CD14-positive monocyte (primary cell): ENCODE data around the gene PRKAR1B. TPM values are rescaled to one million over a fixed set of nuclear protein-coding genes. Genes with fewer than 3 reads are reported as not detected.

ENCODE experiments used
- DNase-seq, 3 donors: peaks; one replicate each; pipeline ENCODE4 v3.0.0-alpha.2; 2011 to 2022
- H2AFZ ChIP-seq: 2 replicates; pipeline ENCODE4 v1.6.0; 2012; ENCODE audit warnings: mild to moderate bottlenecking, low read depth, low read length, inconsistent platforms; ENCODE audit not compliant: insufficient read depth, poor library complexity, severe bottlenecking
- H3K27ac ChIP-seq, 2 donors: 1 replicate in 1 of 2; 2 replicates in 1 of 2; pipeline ENCODE4 v1.5.1; 2012 to 2013; ENCODE audit warnings: low read length in 2 of 2, control low read depth in 1 of 2, inconsistent platforms in 1 of 2, low read depth in 1 of 2, mild to moderate bottlenecking in 1 of 2
- H3K27me3 ChIP-seq, 2 donors: one replicate each; pipeline versions ENCODE4 v1.6.0 to v1.6.1; 2011 to 2013; ENCODE audit warnings: low read length in 2 of 2; ENCODE audit not compliant: control insufficient read depth in 2 of 2, insufficient read depth in 2 of 2
- H3K36me3 ChIP-seq, 2 donors: replicated peaks in 1 of 2; 1 replicate in 1 of 2; 2 replicates in 1 of 2; pipeline versions ENCODE4 v1.5.1 to v1.6.1; 2012 to 2013; ENCODE audit warnings: low read length in 2 of 2, control low read depth in 1 of 2, inconsistent platforms in 1 of 2, mild to moderate bottlenecking in 1 of 2; ENCODE audit not compliant: insufficient read depth in 2 of 2, control insufficient read depth in 1 of 2
- H3K4me1 ChIP-seq, 2 donors: 1 replicate in 1 of 2; 2 replicates in 1 of 2; pipeline versions ENCODE4 v1.5.1 to v1.6.1; 2012 to 2013; ENCODE audit warnings: low read length in 2 of 2, control low read depth in 1 of 2, inconsistent platforms in 1 of 2, mild to moderate bottlenecking in 1 of 2, moderate library complexity in 1 of 2; ENCODE audit not compliant: insufficient read depth in 2 of 2, control insufficient read depth in 1 of 2
- H3K4me2 ChIP-seq: replicated peaks from 2 replicates; pipeline ENCODE3; 2012; ENCODE audit warnings: low read length, moderate library complexity, mild to moderate bottlenecking; ENCODE audit not compliant: poor library complexity, severe bottlenecking; ENCODE audit errors: extremely low read depth
- H3K4me3 ChIP-seq, 3 experiments: fragments of 200-600 bp in 1 of 3; sonication (generic) in 1 of 3; replicated peaks in 1 of 3; 1 replicate in 2 of 3; 2 replicates in 1 of 3; pipeline ENCODE4 v1.5.1; 2011 to 2013; ENCODE audit warnings: low read length in 3 of 3, mild to moderate bottlenecking in 3 of 3, control low read depth in 2 of 3, low read depth in 2 of 3, inconsistent platforms in 1 of 3, moderate library complexity in 1 of 3
- H3K79me2 ChIP-seq: 2 replicates; pipeline ENCODE4 v1.6.0; 2012; ENCODE audit warnings: mild to moderate bottlenecking, control low read depth, inconsistent platforms, low read length, moderate library complexity; ENCODE audit not compliant: insufficient read depth
- H3K9ac ChIP-seq: 2 replicates; pipeline ENCODE4 v1.6.0; 2017; ENCODE audit warnings: low read length, mild to moderate bottlenecking; ENCODE audit not compliant: insufficient read depth, poor library complexity, severe bottlenecking
- H3K9me3 ChIP-seq, 2 donors: replicated peaks in 1 of 2; 1 replicate in 1 of 2; 2 replicates in 1 of 2; pipeline versions ENCODE4 v1.5.1 to v1.6.1; 2012 to 2013; ENCODE audit warnings: low read length in 2 of 2, control low read depth in 1 of 2; ENCODE audit not compliant: control insufficient read depth in 1 of 2, insufficient read depth in 1 of 2
- H4K20me1 ChIP-seq: 2 replicates; pipeline ENCODE4 v1.6.0; 2012; ENCODE audit warnings: mild to moderate bottlenecking, low read length, control low read depth, moderate library complexity; ENCODE audit not compliant: insufficient read depth
- H3K27ac Mint-ChIP-seq, 7 donors: one replicate each; pipeline ENCODE4 v1.8.0; 2020; ENCODE audit warnings: mild to moderate bottlenecking in 7 of 7, mixed read lengths in 7 of 7, moderate library complexity in 6 of 7, inconsistent platforms in 2 of 7
- H3K27me3 Mint-ChIP-seq, 3 donors: one replicate each; pipeline ENCODE4 v1.8.0; 2021 to 2022; ENCODE audit warnings: low read depth in 3 of 3, mild to moderate bottlenecking in 3 of 3, mixed read lengths in 3 of 3, moderate library complexity in 3 of 3, inconsistent platforms in 1 of 3
- H3K36me3 Mint-ChIP-seq, 2 donors: one replicate each; pipeline ENCODE4 v1.8.0; 2020; ENCODE audit warnings: mixed read lengths in 2 of 2, inconsistent platforms in 1 of 2, mild to moderate bottlenecking in 1 of 2
- H3K4me1 Mint-ChIP-seq: one replicate; pipeline ENCODE4 v1.8.0; 2020; ENCODE audit warnings: mild to moderate bottlenecking, mixed read lengths
- H3K4me3 Mint-ChIP-seq, 2 donors: one replicate each; pipeline ENCODE4 v1.8.0; 2020; ENCODE audit warnings: mild to moderate bottlenecking in 2 of 2, mixed read lengths in 2 of 2, moderate library complexity in 1 of 2
- H3K9me3 Mint-ChIP-seq, 7 donors: one replicate each; pipeline ENCODE4 v1.8.0; 2020 to 2022; ENCODE audit warnings: mixed read lengths in 7 of 7, mild to moderate bottlenecking in 6 of 7, moderate library complexity in 6 of 7, inconsistent platforms in 2 of 7
- WGBS: methylation state at CpG from one replicate; pipeline ENCODE4 v1.1.5; 2013; ENCODE audit warnings: missing lambda C conversion rate; ENCODE audit not compliant: insufficient coverage; 5-methylcytosine and 5-hydroxymethylcytosine counted together
- intact Hi-C, 2 donors: fragments of 100-400 bp; cut with micrococcal nuclease; formaldehyde crosslinking; loops; one replicate each; pipeline versions ENCODE4 v1.15.0 to v1.15.1; 2023
- polyA plus RNA-seq, 3 donors: library from polyadenylated mRNA; depleted of rRNA in 1 of 3; unstranded in 2 of 3; stranded (reverse) in 1 of 3; fragments of 300-500 nt in 2 of 3; fragments of >200 nt in 1 of 3; fragmentation: Illumina TruSeq in 2 of 3; gene quantifications; 1 replicate in 2 of 3; 2 replicates in 1 of 3; pipeline ENCODE4 v1.2.3, GENCODE V29; 2012 to 2021
- TF ChIP-seq, protein P1 (sequence below): fragments of 200-600 bp; IDR thresholded peaks from one replicate; pipeline ENCODE4 v1.8.0; 2022; ENCODE audit warnings: antibody characterized with exemption, mild to moderate bottlenecking

Gene PRKAR1B
- polyA plus RNA-seq, 3 donors: 0.94 to 2.1 (median 1.1) TPM

DNA sequence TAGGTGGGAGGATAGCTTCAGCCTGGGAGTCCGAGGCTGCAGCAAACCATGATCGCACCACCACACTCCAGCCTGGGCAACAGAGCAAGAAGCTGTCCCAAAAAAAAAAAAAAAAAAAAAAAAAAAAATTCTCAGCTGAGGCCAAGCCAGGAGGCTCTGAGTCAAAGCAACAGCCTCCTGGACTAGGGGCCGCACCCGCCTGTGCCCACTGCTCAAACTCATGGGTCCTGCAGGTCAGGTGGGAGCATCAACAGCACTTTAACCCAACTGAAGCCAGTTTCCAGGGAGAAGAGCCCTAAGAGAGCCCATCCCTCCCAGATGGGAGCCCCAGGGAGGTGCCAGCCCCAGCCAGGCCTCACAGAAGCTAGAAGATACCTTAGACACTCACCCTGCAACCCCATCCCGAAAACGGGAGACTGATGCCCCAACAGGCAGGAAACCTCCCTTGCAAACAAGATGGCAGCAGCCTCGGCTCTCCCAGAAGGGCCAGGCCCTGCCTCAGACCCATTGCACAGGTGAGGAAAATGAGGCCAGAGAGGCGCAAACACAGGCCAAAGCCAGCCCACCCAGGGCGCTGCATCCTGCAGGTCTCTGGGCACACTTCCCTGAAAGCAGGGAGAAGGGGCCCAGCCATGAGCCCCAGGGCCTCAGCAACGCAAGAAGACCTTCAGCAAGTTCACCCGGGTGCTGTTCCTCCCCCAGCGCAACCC is 218.5 kb downstream of the PRKAR1B start:
- H2AFZ ChIP-seq: no peak overlapping the region
- DNase-seq: no peak
- H3K27ac ChIP-seq: no peak overlapping the region
- no peaks in the 10 kb centered on the region for H3K4me1 ChIP-seq
- no peaks in the 10 kb centered on the region for H3K9me3 ChIP-seq
- Mint-ChIP-seq H3K27ac (no peak overlapping the region), H3K4me1 (no peaks in the 10 kb centered on the region), H3K27me3 (peaks cover 5 to 11% (median 7%) of the 10 kb centered on the region in 3 donors), H3K36me3 (no peaks in the 10 kb centered on the region), H3K4me3 (no peak overlapping the region), H3K9me3 (peaks cover 0 to 2% (median 0%) of the 10 kb centered on the region in 7 donors)
- no peak overlapping the region for H3K4me2 ChIP-seq
- H4K20me1 ChIP-seq: no peaks in the 10 kb centered on the region
- H3K36me3 ChIP-seq: no peaks in the 10 kb centered on the region
- H3K27me3 ChIP-seq: no peaks in the 10 kb centered on the region
- 93% methylated on average over 7 of the region's 12 CpGs for WGBS
- intact Hi-C loops: no loop called here
- TF ChIP-seq, protein P1, sequence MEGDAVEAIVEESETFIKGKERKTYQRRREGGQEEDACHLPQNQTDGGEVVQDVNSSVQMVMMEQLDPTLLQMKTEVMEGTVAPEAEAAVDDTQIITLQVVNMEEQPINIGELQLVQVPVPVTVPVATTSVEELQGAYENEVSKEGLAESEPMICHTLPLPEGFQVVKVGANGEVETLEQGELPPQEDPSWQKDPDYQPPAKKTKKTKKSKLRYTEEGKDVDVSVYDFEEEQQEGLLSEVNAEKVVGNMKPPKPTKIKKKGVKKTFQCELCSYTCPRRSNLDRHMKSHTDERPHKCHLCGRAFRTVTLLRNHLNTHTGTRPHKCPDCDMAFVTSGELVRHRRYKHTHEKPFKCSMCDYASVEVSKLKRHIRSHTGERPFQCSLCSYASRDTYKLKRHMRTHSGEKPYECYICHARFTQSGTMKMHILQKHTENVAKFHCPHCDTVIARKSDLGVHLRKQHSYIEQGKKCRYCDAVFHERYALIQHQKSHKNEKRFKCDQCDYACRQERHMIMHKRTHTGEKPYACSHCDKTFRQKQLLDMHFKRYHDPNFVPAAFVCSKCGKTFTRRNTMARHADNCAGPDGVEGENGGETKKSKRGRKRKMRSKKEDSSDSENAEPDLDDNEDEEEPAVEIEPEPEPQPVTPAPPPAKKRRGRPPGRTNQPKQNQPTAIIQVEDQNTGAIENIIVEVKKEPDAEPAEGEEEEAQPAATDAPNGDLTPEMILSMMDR: no peak
- no peak overlapping the region for H3K4me3 ChIP-seq
- no peaks in the 10 kb centered on the region for H3K79me2 ChIP-seq
- H3K9ac ChIP-seq: no peak overlapping the region

DNA sequence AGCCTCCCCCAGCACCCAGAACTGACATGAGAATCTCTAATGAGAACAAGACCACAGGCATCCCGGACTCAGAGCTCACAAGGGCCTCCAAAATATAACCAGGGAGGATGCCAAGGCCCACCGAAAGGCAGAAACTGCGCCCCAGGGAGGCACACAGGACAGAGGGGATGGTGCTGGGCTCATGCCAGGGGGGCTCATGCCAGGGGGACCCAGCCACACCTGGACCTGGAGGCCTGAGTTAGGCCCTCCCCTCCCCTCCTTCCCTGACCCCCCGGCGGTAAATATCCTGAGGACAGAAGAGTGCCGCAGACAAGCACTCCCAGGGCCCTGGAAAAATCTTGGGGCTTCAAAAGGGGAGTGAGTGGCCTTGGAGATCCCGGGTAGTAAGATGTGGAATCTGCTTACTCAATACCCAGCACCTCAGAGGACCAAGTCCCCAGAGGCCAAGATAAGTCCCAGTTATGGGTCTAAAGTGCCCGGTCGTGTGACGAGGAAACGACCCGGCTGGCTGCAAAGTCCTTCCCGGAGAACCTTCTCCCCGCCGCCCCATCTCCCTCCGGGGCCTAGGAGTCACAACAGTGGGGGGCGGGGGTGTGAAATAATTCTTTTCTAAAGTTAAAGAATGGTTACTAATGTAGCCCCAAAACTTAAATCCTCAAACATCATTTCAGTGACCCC is 219.3 kb downstream of the PRKAR1B start:
- Mint-ChIP-seq H3K27ac (no peak overlapping the region), H3K9me3 (peaks cover 0 to 2% (median 0%) of the 10 kb centered on the region in 7 donors), H3K4me3 (no peak overlapping the region), H3K27me3 (peaks cover 2 to 9% (median 7%) of the 10 kb centered on the region in 3 donors), H3K36me3 (no peaks in the 10 kb centered on the region), H3K4me1 (no peaks in the 10 kb centered on the region)
- Histone ChIP-seq H4K20me1 (no peaks in the 10 kb centered on the region), H3K79me2 (no peaks in the 10 kb centered on the region), H3K27me3 (no peaks in the 10 kb centered on the region), H3K9ac (no peak overlapping the region), H2AFZ (no peak overlapping the region), H3K4me3 (no peak overlapping the region), H3K4me1 (no peaks in the 10 kb centered on the region), H3K9me3 (no peaks in the 10 kb centered on the region), H3K4me2 (no peak overlapping the region), H3K36me3 (no peaks in the 10 kb centered on the region), H3K27ac (no peak overlapping the region)
- TF ChIP-seq, protein P1: no peak
- DNase-seq: no peak
- 100% methylated on average over 3 of the region's 17 CpGs for WGBS
- intact Hi-C loops: no loop called here
